GM13976 (cell line): ENCODE results near the gene XRCC3.

ENCODE experiments used
- DNase-seq: peaks from one replicate; pipeline ENCODE4 v3.0.0; 2012; ENCODE audit warnings: low spot score
- in situ Hi-C: fragments of 300-500 bp; cut with MboI; formaldehyde crosslinking; loops from one replicate; pipeline ENCODE4 v1.12.0; 2022; ENCODE audit warnings: low sequenced_read_pairs, mixed read lengths, inconsistent platforms; ENCODE audit not compliant: unreplicated experiment
- TF ChIP-seq, protein P1 (sequence below): IDR thresholded peaks from 2 replicates; pipeline ENCODE4 v1.5.1; 2012; ENCODE audit warnings: borderline replicate concordance, mild to moderate bottlenecking; ENCODE audit not compliant: insufficient read depth; ENCODE audit errors: extremely low read depth, missing control alignments, control extremely low read depth

XRCC3 gene

DNA sequence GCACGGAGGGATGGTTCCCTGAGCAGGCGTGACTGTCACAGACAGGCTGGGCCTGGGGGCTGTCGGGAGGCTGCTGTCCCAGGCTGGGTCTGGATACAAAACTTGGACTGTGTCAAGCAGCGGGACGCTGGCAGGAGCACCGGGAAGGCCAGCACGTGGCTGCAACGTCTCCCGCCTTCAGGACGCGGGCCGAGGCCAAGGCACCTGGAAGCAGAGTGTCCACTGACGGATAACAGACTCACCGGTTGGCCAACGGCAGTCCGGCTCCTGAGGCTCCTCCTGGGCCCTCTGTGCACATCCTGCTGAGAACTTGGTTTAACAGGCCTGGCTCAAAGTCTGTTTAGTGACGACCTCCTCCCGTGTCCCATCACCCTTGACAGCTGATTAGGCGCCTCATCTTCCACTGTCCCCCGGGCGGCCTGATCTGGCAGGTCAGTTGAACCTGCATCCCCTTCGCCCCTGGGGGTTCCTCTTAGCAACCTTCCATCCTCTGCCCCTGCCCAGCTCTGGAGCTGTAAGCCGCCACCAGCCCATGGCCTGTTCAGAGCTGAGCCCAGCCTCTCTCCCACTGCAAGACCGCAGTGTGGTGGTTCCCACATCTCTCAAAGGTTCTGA is 2.5 kb downstream of the XRCC3 start:
- in situ Hi-C loops: no loop called here
- TF ChIP-seq, protein P1, sequence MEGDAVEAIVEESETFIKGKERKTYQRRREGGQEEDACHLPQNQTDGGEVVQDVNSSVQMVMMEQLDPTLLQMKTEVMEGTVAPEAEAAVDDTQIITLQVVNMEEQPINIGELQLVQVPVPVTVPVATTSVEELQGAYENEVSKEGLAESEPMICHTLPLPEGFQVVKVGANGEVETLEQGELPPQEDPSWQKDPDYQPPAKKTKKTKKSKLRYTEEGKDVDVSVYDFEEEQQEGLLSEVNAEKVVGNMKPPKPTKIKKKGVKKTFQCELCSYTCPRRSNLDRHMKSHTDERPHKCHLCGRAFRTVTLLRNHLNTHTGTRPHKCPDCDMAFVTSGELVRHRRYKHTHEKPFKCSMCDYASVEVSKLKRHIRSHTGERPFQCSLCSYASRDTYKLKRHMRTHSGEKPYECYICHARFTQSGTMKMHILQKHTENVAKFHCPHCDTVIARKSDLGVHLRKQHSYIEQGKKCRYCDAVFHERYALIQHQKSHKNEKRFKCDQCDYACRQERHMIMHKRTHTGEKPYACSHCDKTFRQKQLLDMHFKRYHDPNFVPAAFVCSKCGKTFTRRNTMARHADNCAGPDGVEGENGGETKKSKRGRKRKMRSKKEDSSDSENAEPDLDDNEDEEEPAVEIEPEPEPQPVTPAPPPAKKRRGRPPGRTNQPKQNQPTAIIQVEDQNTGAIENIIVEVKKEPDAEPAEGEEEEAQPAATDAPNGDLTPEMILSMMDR: no peak
- no peak for DNase-seq

DNA sequence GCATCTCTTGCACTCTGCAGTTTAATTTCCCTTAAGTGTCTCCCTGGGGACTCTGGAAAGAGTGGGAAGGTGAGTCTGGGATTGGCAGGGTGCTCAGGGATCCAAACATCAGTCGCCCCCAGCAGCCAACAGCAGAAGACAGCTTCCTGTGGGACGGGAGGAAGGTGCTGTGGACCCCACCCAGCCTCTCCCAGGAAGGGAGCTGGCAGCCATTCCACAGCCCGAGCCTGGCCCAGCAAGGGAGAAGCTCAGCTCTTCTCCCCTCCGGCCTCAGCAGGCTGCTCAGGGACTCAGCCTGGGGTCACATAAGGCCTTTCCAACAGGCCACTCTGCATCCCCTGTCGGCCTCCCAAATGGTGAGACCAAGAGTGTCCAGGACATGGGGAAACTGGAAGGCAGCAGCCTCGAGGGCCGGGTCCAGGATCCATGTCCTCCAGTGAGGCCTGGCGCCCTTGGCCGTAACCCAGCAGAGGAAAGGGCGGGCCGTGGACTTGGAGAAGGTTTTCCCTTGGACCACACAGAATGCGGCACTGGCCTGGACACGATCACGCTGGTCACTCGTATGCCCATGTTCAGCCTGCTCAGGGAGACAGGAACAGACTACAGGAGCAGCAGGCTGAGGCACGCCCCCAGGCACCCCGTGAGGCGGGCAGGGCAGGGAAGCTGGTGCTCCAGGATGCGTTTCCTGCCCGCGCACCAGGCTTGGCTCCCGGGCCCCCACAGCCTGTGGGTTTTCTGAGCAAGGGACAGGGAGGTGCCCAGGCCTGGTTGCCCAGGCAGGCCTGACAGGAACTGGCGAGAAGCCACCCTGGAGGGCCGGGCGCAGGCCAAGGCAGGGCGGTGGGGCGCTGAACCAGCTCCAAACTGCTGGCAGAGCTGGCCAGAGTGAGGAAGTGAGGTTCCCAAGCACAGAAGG is 3.5 kb downstream of the XRCC3 start:
- TF ChIP-seq, protein P1: no peak
- DNase-seq: no peak
- in situ Hi-C loops: no loop called here

DNA sequence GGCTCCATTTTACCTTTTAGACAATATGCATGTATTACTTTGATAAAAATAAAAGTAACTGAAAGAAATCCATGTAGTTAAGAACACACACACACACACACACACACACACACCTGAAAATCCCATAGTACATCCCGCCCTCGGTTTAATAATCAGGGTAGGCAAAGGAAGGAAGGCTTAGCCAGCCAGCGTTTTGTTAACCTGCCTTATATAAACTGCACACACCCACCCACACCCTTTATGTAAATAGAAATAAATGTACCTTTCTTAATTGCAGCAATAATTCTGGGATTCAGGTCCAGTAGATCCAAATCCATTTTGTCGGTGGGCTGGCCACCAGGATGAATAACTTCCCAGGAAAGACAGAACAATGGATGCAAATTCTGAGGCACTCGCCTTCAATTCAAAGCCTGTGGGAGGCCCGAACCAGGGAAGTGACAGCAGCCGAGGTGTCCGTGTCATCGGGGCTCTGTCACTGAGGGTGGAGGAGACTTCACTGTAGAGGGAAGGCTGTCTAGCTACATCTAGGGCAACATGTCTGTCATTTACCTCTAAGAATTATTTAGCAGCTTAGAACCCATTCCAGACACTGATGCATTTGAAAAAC is 4.4 kb downstream of the XRCC3 start:
- DNase-seq: no peak
- TF ChIP-seq, protein P1: no peak
- in situ Hi-C loops: no loop called here

DNA sequence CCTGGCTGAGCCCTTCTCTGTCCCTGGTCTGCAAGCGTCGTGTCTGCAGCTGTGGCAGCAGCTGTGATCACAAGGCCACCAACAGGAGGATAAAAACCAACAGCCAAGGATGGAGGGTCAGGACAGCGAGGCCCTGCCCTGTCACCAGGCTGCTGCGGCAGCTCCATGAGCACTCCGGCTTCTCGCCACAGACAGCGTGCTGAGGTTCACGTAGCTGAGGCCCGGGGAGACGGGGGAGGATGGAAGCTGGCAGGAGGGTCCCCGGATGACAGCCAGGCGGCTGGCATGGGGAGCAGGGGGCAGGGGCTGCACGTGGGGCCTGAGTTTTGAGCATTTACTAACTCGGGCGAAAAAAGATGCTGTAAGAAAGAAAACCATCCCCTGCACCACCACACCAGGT is 5.4 kb downstream of the XRCC3 start:
- no peak for DNase-seq
- TF ChIP-seq, protein P1: no peak
- in situ Hi-C loops: no loop called here

DNA sequence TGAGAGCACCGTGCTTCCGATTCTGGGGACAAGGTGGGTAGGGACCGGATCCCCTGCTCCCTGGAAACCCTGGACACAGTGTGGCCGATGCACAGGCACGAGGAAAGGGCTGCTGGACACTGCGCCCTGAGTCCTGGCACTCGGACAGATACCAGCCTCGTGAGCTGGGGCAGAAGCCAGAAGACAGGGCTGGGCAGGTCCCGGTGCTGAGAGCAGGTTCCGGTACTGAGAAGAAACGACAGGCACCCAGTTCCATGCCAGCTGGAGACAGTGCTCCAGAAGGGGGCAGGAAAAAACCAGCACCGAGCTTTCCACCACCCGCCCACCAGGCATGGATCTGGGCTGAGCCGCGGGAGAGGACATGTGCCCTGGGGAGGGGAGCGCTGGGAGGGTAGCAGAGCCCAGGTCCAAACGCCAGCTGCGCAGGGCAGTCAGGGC is 6.5 kb downstream of the XRCC3 start:
- DNase-seq: no peak
- TF ChIP-seq, protein P1: no peak
- in situ Hi-C loops: no loop called here
